ENCODE data around the gene HSPA9. TPM values are rescaled to one million over a fixed set of nuclear protein-coding genes. Genes with fewer than 3 reads are reported as not detected.
"Not testable (repeated sequence)": the region's sequence is repeated elsewhere in the genome, so short reads cannot be mapped to it uniquely, and the experiment has no call there.

HSPA9 gene
- total RNA-seq, 1 experiment from 2014 or later = 241 TPM

DNA sequence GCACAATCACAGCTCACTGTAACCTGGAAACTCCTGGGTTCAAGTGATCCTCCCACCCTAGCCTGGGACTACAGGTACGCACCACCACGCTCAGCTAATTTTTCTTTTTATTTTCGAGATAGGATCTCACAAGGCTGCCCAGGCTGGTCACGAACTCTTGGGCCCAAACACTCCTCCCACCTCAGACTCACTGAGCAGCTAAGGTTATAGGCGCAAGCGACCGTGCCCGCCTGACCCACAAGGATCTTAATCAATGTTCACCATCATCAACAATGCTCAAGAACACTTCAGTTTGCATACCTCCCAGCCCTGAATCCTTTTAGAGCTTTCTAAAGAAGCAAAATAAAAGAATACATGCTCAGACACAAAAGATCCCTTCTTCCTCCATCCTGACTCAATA, 45.4 kb downstream of the HSPA9 start:
- no peak for DNase-seq (ENCODE audit: low read depth)

DNA sequence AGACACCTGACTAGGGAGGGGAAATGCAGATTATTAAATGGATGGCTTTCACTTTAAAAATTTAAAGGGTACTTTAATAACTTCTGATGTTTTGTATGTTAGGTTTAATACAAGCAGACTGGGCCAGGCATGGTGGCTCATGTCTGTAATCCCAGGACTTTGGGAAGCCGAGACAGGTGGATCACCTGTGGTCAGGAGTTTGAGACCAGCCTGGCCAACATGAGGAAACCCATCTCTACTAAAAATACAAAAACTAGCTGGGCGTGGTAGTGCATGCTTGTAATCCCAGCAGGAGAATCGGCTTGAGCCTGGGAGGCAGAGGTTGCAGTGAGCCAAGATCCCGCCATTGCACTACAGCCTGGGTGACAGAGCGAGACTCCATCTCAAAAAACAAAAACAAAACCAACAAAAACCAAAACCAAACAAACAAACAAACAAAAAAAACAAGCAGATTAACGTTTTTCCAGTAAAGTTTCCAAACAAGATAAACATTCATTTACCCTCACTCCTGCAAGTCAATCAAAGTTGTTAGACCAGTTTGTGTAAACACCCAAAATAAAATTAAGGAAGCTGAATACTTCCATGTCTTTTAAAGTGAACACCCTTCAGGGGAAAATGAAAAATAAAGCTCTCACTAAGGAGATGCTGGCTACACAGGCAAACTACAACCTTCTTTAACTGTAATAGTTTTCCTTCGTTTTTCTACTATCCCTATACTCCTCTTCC, 46.3 kb downstream of the HSPA9 start:
- DNase-seq (ENCODE audit: low read depth) = no peak

DNA sequence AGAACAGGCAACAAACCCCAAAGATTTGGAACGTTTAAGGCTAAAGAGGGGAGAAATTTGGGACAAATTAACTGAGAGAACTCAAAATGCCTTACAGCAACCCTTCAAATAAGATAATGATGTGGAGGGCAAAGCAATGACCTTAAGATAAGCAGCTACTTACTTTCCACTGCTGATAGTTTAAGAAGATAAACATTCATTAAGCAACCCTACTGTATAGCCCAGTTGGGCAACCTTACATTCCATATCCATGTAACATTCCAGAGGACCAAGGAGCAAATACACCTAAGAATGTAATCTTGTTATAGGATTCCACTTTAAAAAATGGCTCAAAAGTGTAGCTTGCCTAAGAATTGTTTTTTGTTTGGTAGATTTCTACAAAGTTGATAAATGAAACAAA, 47.0 kb downstream of the HSPA9 start:
- DNase-seq (ENCODE audit: low read depth) = no peak

DNA sequence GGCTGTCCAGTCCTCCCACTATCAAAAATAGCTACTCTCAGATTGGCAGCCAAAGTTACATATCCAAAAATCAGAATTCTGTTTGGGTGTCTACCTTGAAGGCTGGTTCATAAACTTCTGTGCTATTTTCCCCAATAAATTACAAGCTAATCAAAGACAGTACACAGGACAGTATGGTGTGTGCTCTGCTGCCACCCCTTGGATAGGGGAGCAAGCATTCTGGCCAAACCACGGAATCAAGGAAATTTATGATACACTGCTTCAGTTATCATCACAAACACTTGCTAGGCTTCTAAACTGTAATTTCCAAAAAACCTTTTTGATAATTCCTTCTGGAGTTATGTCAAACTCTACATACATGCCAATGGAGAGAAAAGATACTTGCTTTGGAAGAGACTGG, 48.0 kb downstream of the HSPA9 start:
- no peak for DNase-seq (ENCODE audit: low read depth)

DNA sequence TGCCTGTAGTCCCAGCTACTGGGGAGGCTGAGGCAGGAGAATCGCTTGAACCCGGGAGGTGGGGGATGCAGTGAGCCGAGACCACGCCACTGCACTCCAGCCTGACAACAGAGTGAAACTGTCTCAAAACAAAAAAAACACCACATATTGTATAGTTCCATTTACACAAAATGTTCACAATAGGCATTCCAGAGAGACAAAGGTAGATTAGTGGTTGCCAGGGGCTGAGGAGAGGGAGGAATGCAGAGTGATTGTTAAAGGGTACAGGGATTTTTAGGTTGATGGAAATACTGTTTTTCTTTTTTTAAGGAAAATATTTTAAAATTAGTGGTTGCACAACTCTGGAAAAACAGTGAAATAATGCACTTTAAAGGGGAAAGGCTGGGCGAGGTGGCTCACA, 51.8 kb downstream of the HSPA9 start:
- no peak for DNase-seq (ENCODE audit: low read depth)

DNA sequence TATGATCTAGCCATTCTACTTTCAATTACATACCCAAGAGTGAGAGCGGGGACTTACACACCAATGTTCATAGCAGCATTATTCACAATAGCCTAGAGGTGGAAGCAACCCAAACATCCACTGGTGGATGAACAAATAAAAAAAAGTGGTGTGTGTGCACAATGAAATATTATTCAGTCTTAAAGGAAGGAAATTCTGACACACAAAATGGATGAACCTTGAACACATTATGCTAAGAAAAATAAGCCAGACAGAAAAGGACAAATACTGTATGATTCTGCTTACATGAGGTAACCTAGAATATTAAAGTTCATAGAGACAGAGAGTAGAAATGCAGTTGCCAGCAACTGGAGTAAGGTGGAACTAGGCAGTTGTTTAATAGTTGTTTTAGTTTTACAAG, 54.2 kb downstream of the HSPA9 start:
- no peak for DNase-seq (ENCODE audit: low read depth)

DNA sequence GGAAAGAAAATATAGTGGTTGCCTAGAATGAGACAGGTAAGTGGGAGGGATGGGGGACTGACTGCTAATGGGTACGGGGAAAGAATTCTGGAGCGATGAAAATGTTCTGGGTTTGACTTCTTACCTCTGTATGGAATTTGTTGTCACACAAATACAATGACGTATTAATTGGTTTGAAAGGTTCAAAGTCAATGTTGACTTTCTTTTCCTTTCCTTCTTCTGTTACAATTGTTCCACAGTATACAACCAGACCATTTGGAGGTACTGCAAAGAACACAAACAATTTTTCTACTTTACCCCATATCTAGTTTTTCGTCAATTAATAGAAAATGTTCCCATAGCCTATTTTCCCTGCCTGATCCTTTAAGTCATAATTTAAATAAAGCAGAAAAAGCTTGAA, 57.8 kb downstream of the HSPA9 start:
- DNase-seq (ENCODE audit: low read depth) = no peak

DNA sequence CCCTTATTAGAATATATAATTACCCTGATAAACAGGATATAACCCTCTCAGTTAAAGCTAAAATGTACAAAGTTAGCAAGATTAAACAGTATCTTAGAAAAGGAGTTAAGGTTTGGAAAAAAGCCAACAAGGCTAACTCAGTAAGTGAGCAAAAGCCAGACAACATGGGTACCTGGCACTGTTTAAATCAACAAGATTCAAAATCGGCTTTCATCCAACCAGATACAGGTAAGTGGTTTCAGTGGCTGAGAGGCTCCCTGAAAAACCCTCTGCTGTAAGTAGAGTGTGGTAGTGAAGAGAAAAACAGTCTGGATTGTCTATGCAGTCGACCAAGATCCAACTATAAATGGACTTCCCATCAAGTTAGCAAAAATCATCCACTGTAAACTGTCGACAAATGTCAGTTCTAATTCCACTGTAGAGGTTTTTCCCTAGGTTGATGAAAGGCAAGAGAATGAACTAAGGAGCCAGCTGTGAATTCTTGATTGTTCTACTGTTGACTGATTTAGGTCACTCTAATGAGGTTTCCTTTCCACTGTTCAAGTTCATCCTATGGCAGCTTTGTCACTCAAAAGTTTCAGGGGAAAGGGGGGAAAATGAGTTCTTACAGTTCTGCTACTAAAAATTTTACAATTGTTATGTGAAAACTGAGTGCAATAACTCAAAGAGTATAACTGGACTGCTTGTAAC, 59.5 kb downstream of the HSPA9 start:
- DNase-seq (ENCODE audit: low read depth) = no peak

DNA sequence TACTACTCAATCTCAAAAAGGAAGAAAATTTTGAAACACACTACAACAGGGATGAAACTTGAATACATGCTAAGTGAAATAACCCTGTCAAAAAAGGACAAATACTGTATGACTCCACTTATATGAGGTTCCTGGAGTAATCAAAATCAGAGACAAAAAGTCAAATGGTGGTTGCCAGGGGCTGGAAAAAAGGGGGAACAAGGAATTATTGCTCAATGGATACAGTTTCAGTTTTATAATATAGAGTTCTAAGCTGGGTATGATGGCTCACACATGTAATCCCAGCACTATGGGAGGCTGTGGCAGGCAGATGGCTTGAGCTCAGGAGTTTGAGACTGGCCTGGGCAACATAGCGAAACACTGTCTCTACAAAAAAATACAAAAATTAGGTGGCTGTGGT, 61.2 kb downstream of the HSPA9 start:
- no peak for DNase-seq (ENCODE audit: low read depth)

DNA sequence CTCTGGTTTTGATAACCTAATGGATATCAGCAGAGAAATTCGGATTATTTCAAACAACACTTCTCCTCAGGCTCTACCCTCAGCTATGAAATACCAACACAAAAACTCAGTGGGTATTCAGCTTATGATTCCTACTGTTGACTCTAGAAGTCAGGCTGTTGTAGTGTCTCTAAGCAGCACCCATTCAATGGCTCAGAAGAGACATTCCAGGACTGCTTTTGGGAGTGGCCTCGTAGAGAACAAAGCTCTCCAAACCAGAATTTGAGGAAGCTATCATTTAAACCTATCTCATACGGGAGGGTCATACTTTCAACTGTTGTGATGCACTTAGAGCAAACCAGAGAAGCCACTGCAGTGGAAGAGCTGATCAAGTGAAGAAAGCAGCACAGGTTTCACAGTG, 66.2 kb downstream of the HSPA9 start:
- DNase-seq (ENCODE audit: low read depth) = no peak

DNA sequence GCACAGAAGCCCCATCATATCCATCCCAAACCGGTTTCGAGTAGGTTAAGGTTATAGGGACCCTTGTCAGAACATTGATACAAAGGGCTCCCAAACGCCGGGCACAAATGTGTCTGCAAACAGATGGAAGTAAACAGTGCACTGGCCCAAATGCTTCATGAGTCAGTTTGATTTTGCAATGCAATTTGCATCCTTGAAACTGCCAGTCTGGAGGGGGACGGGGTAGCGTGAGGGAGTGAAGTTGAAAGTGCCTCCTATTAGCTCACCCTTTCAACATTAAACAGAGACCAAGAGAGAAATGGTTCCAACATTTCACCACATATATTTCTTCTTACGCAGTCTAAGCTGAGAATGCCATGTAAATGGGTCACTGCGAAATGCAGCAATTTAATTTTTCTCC, 67.7 kb downstream of the HSPA9 start:
- DNase-seq (ENCODE audit: low read depth) = not testable (repeated sequence)

DNA sequence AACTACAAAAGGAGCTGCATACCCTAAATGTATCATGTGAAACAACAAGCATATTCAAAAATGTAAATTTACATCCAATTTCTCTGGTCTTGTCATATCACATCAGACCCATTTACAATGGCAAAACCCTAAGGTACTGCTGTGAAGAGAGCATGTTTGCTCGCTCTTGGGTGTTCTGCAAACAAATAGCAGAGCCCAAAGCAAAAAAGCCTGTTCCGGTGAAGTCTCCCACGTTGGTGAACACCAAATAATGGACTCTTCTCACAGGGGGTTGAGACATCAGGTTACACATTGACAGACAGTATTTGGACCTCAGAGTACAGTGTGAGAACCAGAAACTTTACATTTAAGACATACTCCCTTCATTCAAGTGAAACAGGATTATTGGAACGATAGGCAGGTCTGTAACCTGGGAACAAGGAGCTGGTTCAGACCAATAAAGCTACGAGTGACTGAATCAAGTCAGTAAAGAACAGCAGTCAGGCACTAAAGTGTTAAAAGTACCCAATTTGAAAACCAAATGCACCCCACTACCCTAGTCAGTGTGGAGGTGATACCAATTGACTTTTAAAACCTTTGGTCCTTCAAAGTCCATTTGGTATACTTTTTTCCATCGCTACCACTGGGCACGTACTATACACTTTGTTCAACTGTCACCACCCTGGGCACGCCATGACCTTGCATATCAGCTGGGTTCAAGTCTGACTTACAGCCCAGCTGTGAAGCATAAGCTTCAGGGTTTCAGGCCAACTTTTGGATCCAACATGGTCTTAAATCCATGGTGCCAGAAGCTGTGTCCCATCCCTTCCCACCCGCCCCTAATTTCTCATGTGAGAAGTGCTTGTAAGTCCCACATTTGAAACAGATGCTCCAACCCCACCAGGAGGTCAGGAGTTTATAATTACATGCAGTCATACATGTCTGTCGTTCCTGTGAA, 68.6 kb downstream of the HSPA9 start:
- no peak for DNase-seq (ENCODE audit: low read depth)

DNA sequence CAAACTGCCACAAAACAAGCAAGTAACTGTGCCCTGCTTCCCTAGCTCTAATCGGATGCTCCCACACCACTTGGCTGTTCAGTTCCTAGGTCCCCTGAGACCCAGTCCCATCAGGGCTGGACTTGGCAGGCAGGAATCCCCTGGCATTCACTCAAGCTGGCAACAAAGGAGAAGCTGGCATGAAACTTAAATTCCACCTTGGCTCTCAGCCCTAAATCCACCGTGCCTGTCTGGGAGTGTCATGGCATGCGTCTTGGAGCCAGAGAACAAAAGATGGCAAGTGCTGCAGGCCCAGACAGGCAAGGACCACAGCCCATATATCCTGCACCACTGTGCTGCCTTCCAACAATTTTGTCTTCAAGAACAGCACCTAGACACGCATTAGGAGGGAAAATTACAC, 70.4 kb downstream of the HSPA9 start:
- peak; percentile 26 for DNase-seq (ENCODE audit: low read depth)

Other genes starting within 250 kb of the HSPA9 start
- 20.5 and 28.4 TPM in 2 replicates for gene CDC25C, start 243.6 kb downstream of the HSPA9 start, total RNA-seq (2014; rRNA removed; shearing (Covaris generic))
- 27.4 and 27.7 TPM in 2 replicates for gene FAM53C, start 237.1 kb downstream of the HSPA9 start, total RNA-seq (2014; rRNA removed; shearing (Covaris generic))
- gene KDM3B, start 222.7 kb downstream of the HSPA9 start, total RNA-seq (2014; rRNA removed; shearing (Covaris generic)) = 29.8 and 41.5 TPM in 2 replicates
- gene REEP2, start 136.3 kb downstream of the HSPA9 start, total RNA-seq (2014; rRNA removed; shearing (Covaris generic)) = 0.32 and 1.6 TPM in 2 replicates
- 3.9 and 4.1 TPM in 2 replicates for gene EGR1, start 109.9 kb downstream of the HSPA9 start, total RNA-seq (2014; rRNA removed; shearing (Covaris generic))
- 74.2 and 91.3 TPM in 2 replicates for gene ETF1, start 32.2 kb downstream of the HSPA9 start, total RNA-seq (2014; rRNA removed; shearing (Covaris generic))
- gene CTNNA1, start 178.0 kb upstream of the HSPA9 start, total RNA-seq (2014; rRNA removed; shearing (Covaris generic)) = 184 and 277 TPM in 2 replicates